ENCODE measurements around the gene CHD5.

- no peak for TF ChIP-seq CBX2 (IDR thresholded peaks at IDR 0.05; ENCODE audit: borderline replicate concordance, low read depth)
- TF ChIP-seq HDAC2 (IDR thresholded peaks at IDR 0.05): no peak
- no peak for TF ChIP-seq ELK1 (IDR thresholded peaks at IDR 0.05; ENCODE audit: low read depth, low read length)
- TF ChIP-seq MAFK (IDR thresholded peaks at IDR 0.05; ENCODE audit: partially characterized antibody): no peak
- TF ChIP-seq CTCF (IDR thresholded peaks at IDR 0.05): no peak
- no peak for TF ChIP-seq POLR2A (IDR thresholded peaks at IDR 0.05; ENCODE audit: low read length)
Observed at GRCh38 chr1:6200188-6200809, 20.2 kb upstream of the CHD5 start.
